Fibroblast of the aortic adventitia (primary cell): ENCODE measurements around the gene TRRAP. TPM values are rescaled to one million over a fixed set of nuclear protein-coding genes. Genes with fewer than 3 reads are reported as not detected.

Experiments
- DNase-seq: peaks from one replicate; pipeline ENCODE4 v3.0.0-alpha.2; 2010; ENCODE audit warnings: low read depth
- H3K4me3 ChIP-seq: 2 replicates; pipeline ENCODE4 v1.5.1; 2011; ENCODE audit warnings: low read depth, mild to moderate bottlenecking, control low read depth, low read length, moderate library complexity
- CTCF ChIP-seq: IDR thresholded peaks from 2 replicates; pipeline ENCODE4 v1.5.1; 2011; ENCODE audit warnings: mild to moderate bottlenecking, low read length, control low read depth, inconsistent platforms; ENCODE audit not compliant: insufficient read depth
- total RNA-seq: library from RNA; depleted of rRNA; stranded (reverse); fragments of >200 nt; gene quantifications from 2 replicates; pipeline ENCODE4 v1.2.3, GENCODE V29; 2012; ENCODE audit warnings: low replicate concordance

TRRAP gene
- total RNA-seq, 1 donor = 17.4 TPM

- H3K4me3 ChIP-seq = no peak overlapping the region
- TF ChIP-seq CTCF = no peak
- DNase-seq = no peak
Observed at GRCh38 chr7:99034932-99035722, 156.8 kb downstream of the TRRAP start.

- TF ChIP-seq CTCF = no peak
Observed at GRCh38 chr7:99035723-99036545, 157.6 kb downstream of the TRRAP start.

DNA sequence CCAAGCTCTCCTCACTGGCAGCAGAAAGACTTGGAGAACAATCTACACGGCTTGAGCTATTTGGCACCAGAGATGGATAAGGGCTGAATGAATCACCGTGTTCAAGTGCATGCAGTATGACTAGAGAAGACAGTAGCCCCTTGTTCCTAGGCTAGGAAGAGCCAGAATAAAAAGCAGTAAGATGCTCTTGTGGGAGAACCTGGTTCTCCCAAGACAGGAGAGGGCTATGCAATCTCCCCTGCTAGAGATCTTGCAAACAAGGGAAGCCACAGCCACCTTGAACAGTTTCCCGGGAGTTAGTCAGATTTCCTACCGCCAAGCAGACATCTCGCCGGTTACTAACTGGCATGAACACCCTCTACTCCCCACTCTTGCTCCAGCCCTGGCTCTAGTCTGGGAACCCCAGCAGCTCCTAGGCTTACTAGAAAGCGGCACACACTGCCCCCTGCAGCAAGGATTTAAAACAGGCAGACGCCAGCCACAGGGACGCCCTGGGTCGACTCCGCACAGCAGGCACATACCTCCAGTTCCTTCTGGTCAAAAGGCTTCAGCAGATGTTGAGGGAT is 158.3 kb downstream of the TRRAP start:
- peak; percentile 52 for TF ChIP-seq CTCF
- no peak overlapping the region for H3K4me3 ChIP-seq
- DNase-seq = peak; percentile 96

More at GRCh38 chr7:99035723-99036545, 157.6 kb downstream of the TRRAP start:
- H3K4me3 ChIP-seq = no peak overlapping the region
- DNase-seq = no peak

DNA sequence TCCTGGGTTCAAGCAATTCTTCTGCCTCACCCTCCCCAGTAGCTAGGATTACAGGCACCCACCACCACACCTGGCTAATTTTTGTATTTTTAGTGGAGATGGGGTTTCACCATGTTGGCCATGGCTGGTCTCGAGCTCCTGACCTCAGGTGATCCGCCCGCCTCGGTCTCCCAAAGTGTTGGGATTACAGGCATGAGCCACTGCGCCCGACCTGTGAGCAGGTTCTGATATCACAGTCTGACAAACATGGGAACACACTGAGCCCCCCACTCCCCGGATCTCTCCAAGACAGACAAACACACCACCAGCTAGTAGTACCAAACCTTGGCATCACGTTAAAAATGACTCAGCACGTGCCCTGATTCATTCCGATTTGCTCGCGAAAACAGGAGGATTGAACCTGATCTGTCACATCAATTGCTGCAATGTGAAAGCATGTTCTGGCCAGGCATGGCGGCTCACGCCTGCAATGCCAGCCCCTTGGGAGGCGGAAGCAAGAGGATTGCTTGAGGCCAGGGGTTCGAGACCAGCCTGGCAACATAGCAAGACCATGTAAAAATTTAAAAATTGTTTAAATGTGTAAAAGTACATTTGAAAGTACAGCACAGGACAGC is 159.1 kb downstream of the TRRAP start:
- no peak overlapping the region for H3K4me3 ChIP-seq
- DNase-seq = no peak
- no peak for TF ChIP-seq CTCF

GRCh38 chr7:99038086-99038855 is 159.9 kb downstream of the TRRAP start:
- no peak for TF ChIP-seq CTCF
- no peak overlapping the region for H3K4me3 ChIP-seq
- no peak for DNase-seq

GRCh38 chr7:99039384-99039891 is 161.1 kb downstream of the TRRAP start:
- TF ChIP-seq CTCF = no peak
- no peak for DNase-seq
- no peak overlapping the region for H3K4me3 ChIP-seq
